T-cell (primary cell): ENCODE results near the gene GRIK4. TPM values are rescaled to one million over a fixed set of nuclear protein-coding genes. Genes with fewer than 3 reads are reported as not detected.

Source experiments
- ATAC-seq, 4 experiments: fragments of 200-7000 bp in 3 of 4; fragments of 150-1000 bp in 1 of 4; cut with Tn5 transposase; replicated peaks in 1 of 4; 1 replicate in 3 of 4; 2 replicates in 1 of 4; pipeline ENCODE4 v1.10.0; 2021; ENCODE audit warnings: moderate library complexity in 3 of 4, mild to moderate bottlenecking in 2 of 4, moderate number of reproducible peaks in 1 of 4
- CTCF ChIA-PET, 2 donors: fragments of 300-600 bp; sonication (Branson Sonifier 250); formaldehyde crosslinking; loops; one replicate each; lab custom pipeline; 2022; ENCODE audit warnings: antibody characterized with exemption in 2 of 2; lab: Charles Lee
- POLR2A ChIA-PET, 2 donors: fragments of 300-600 bp; sonication (Branson Sonifier 250); formaldehyde crosslinking; loops; one replicate each; lab custom pipeline; 2022; ENCODE audit warnings: antibody characterized with exemption in 2 of 2; lab: Charles Lee
- DNase-seq, 35 experiments: peaks; one replicate each; pipeline versions ENCODE4 v3.0.0 to v3.0.0-alpha.2; 2013 to 2023
- H3K27ac ChIP-seq: one replicate; pipeline ENCODE4 v1.5.1; 2013; ENCODE audit warnings: low read length
- H3K27me3 ChIP-seq, 2 experiments: replicated peaks in 1 of 2; 1 replicate in 1 of 2; 2 replicates in 1 of 2; pipeline versions ENCODE4 v1.6.1 to v1.7.0; 2013; ENCODE audit warnings: low read length in 1 of 2, mixed read lengths in 1 of 2; ENCODE audit not compliant: control insufficient read depth in 2 of 2, insufficient read depth in 2 of 2; ENCODE audit errors: extremely low read depth in 1 of 2
- H3K36me3 ChIP-seq, 2 donors: 1 replicate in 1 of 2; 2 replicates in 1 of 2; pipeline versions ENCODE4 v1.6.1 to v1.7.0; 2013; ENCODE audit warnings: low read length in 1 of 2; ENCODE audit not compliant: control insufficient read depth in 2 of 2, insufficient read depth in 1 of 2; ENCODE audit errors: extremely low read depth in 1 of 2
- H3K4me1 ChIP-seq, 2 experiments: 1 replicate in 1 of 2; 2 replicates in 1 of 2; pipeline versions ENCODE4 v1.6.1 to v1.7.0; 2013; ENCODE audit warnings: low read length in 2 of 2, mixed read lengths in 1 of 2; ENCODE audit not compliant: insufficient read depth in 2 of 2, control insufficient read depth in 1 of 2; ENCODE audit errors: extremely low read depth in 1 of 2
- H3K4me3 ChIP-seq, 2 donors: 1 replicate in 1 of 2; 2 replicates in 1 of 2; pipeline versions ENCODE4 v1.5.1 to v1.7.0; 2013; ENCODE audit warnings: mild to moderate bottlenecking in 2 of 2, low read length in 1 of 2, moderate library complexity in 1 of 2; ENCODE audit not compliant: control insufficient read depth in 1 of 2; ENCODE audit errors: extremely low read depth in 1 of 2
- H3K9me3 ChIP-seq: 2 replicates; pipeline ENCODE4 v1.7.0; 2013
- H3K27ac Mint-ChIP-seq, 2 donors: one replicate each; pipeline ENCODE4 v1.8.0; 2020 to 2021; ENCODE audit warnings: mild to moderate bottlenecking in 2 of 2, mixed read lengths in 2 of 2
- H3K27me3 Mint-ChIP-seq, 2 donors: one replicate each; pipeline ENCODE4 v1.8.0; 2021 to 2022; ENCODE audit warnings: mixed read lengths in 2 of 2
- H3K36me3 Mint-ChIP-seq: one replicate; pipeline ENCODE4 v1.8.0; 2021; ENCODE audit warnings: mixed read lengths
- H3K4me1 Mint-ChIP-seq, 3 donors: one replicate each; pipeline ENCODE4 v1.8.0; 2020 to 2022; ENCODE audit warnings: mixed read lengths in 3 of 3, mild to moderate bottlenecking in 1 of 3
- H3K4me3 Mint-ChIP-seq, 3 donors: one replicate each; pipeline ENCODE4 v1.8.0; 2020 to 2022; ENCODE audit warnings: mild to moderate bottlenecking in 3 of 3, mixed read lengths in 3 of 3, moderate library complexity in 3 of 3
- H3K9me3 Mint-ChIP-seq, 3 donors: one replicate each; pipeline ENCODE4 v1.8.0; 2020 to 2022; ENCODE audit warnings: mixed read lengths in 3 of 3
- WGBS: methylation state at CpG from one replicate; pipeline ENCODE4 v1.1.5; 2013; ENCODE audit warnings: missing lambda C conversion rate; ENCODE audit not compliant: insufficient coverage; 5-methylcytosine and 5-hydroxymethylcytosine counted together
- total RNA-seq, 35 experiments: library from RNA in 6 of 35; stranded (reverse) in 6 of 35; fragments of 120-200 nt in 1 of 35; gene quantifications; one replicate each; pipeline versions ENCODE4 v1.2.1 to v1.2.4 and lab custom pipeline; 2013 to 2026

GRIK4 gene
- total RNA-seq, 5 donors from 2014 or later (not counting 1 experiment from before 2014, with no cell fraction given): 0.09 TPM; not detected in 4

DNA sequence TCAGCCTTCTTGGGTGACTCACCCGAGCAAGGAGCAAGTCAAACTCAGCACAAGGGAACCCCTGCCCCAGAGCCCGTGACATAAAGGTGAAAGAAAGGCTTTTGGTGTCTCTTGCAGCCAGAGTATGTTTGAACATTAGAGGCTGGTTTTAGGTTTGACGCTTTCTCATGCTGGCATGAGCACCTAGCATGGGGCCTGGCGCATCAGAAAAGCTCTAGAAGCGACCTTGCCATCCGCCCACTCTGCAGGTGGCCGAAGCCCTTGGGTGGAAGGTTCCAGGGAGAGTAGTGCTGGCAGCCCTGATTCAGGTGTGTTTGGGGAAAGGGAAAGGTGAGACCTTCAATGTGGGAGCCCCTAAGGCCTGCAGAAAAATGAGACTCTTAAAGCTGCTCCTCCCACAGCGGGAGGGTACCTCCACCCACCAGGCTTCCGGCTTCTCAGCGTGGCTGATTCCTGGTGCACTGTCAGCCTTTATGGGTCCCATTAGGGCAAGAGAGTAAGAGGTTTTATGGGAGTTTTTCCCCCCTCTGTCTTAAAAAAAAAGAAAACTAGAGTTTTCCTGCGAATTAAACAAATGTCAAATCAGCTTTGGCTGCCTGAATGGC lies 88.4 kb downstream of the GRIK4 start:
- Histone ChIP-seq H3K27me3 (peaks cover 0 to 23% of the 10 kb centered on the region in 2 experiments), H3K9me3 (no peaks in the 10 kb centered on the region), H3K36me3 (no peaks in the 10 kb centered on the region), H3K27ac (no peak overlapping the region), H3K4me1 (no peaks in the 10 kb centered on the region), H3K4me3 (no peak overlapping the region)
- ATAC-seq (no peak), DNase-seq (no peak)
- H3K9me3 Mint-ChIP-seq: no peaks in the 10 kb centered on the region
- no peaks in the 10 kb centered on the region for H3K36me3 Mint-ChIP-seq
- POLR2A ChIA-PET: no interaction called here
- WGBS: 85% methylated on average over 6 of the region's 11 CpGs
- H3K27ac Mint-ChIP-seq: no peak overlapping the region
- no peaks in the 10 kb centered on the region for H3K4me1 Mint-ChIP-seq
- H3K4me3 Mint-ChIP-seq: no peak overlapping the region
- CTCF ChIA-PET: no interaction called here
- peaks cover 4 to 20% of the 10 kb centered on the region in 2 donors for H3K27me3 Mint-ChIP-seq

DNA sequence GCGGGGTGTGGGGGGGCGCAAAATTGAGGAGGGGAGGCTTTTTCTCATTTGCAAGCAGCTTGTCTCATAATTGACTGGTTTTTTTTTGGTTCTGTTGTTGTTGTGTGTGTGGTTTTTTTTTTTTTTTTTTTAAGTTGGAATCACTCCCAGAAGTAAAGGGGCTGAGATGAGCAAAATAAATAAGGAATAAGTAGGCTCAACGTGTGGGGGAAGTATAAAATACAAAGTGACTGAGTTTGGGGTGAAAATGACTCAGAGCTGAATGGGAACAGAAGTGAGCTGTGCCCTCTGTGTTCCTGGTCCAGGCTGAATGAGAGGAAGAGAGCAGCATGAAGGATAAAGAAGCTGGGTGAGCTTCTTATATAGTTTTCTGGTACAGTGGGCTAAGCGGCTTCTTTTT lies 90.0 kb downstream of the GRIK4 start:
- Histone ChIP-seq H3K4me1 (no peaks in the 10 kb centered on the region), H3K27ac (no peak overlapping the region), H3K4me3 (no peak overlapping the region), H3K9me3 (no peaks in the 10 kb centered on the region), H3K36me3 (no peaks in the 10 kb centered on the region), H3K27me3 (peaks cover 0 to 22% of the 10 kb centered on the region in 2 experiments)
- H3K27ac Mint-ChIP-seq: no peak overlapping the region
- ATAC-seq: no peak
- no peaks in the 10 kb centered on the region for H3K4me1 Mint-ChIP-seq
- H3K27me3 Mint-ChIP-seq: peaks cover 4 to 20% of the 10 kb centered on the region in 2 donors
- no peak for DNase-seq
- no peak overlapping the region for H3K4me3 Mint-ChIP-seq
- ChIA-PET POLR2A (no interaction called here), CTCF (interaction anchor here in 1 of 2 donors (0.7 kb wide), 1 partner anchor 83 kb away, joined by 4 read pairs; no protein-coding TSS in a partner anchor)
- H3K36me3 Mint-ChIP-seq: no peaks in the 10 kb centered on the region
- H3K9me3 Mint-ChIP-seq: no peaks in the 10 kb centered on the region
- 63% methylated on average over 3 of the region's 4 CpGs for WGBS

DNA sequence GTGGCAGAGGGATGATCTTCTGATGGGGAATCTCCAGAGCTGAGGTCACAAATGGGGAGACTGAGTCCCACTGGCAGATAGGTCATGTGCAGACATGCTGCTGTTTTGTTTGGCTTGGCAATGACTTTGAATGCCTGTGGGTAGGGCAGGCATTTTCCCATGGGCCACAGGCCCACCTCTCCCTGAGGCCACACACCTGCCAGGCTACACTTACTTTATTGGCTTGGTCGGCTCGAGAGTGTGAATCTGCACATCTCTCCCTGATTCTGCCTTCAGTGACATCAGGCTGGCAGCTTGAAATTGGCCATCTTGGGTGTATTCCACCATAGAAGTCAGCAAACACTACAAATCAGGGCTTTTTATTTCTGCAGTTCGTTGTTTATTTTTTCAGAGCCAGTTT lies 91.5 kb downstream of the GRIK4 start:
- WGBS: 81% methylated on average over 3 of the region's 3 CpGs
- Histone ChIP-seq H3K4me1 (no peaks in the 10 kb centered on the region), H3K36me3 (no peaks in the 10 kb centered on the region), H3K4me3 (no peak overlapping the region), H3K27me3 (peaks cover 0 to 22% of the 10 kb centered on the region in 2 experiments), H3K27ac (no peak overlapping the region), H3K9me3 (no peaks in the 10 kb centered on the region)
- ChIA-PET POLR2A (no interaction called here), CTCF (no interaction called here)
- no peak overlapping the region for H3K4me3 Mint-ChIP-seq
- H3K27ac Mint-ChIP-seq: no peak overlapping the region
- no peak for ATAC-seq
- H3K4me1 Mint-ChIP-seq: no peaks in the 10 kb centered on the region
- peaks cover 10 to 26% of the 10 kb centered on the region in 2 donors for H3K27me3 Mint-ChIP-seq
- no peak for DNase-seq
- no peaks in the 10 kb centered on the region for H3K9me3 Mint-ChIP-seq
- no peaks in the 10 kb centered on the region for H3K36me3 Mint-ChIP-seq

DNA sequence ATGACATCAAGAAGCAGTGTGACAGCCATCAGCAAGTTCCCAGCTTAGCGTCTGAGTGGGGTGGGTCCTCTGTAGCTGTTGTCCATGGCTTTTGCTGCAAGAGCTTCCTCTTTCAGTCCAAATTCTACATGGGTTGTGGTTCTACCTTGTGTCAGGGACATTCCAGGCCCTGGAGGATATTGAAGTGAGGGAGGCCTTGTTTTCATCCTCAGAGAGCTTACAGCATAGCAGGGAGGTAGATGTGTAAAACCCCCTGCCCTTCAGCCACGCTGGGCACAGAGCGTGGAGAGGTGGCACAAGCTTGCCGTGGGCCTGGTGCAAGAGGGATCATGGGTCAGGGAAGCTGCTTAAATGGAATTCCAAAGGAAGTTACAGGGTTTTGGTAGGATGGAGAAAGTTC lies 93.9 kb downstream of the GRIK4 start:
- no peaks in the 10 kb centered on the region for H3K4me1 Mint-ChIP-seq
- no peak for DNase-seq
- Histone ChIP-seq H3K9me3 (no peaks in the 10 kb centered on the region), H3K27ac (no peak overlapping the region), H3K27me3 (peaks cover 0 to 14% of the 10 kb centered on the region in 2 experiments), H3K4me3 (no peak overlapping the region), H3K36me3 (no peaks in the 10 kb centered on the region), H3K4me1 (no peaks in the 10 kb centered on the region)
- H3K4me3 Mint-ChIP-seq: no peak overlapping the region
- WGBS: 80% methylated on average over 1 of the region's 4 CpGs
- H3K27me3 Mint-ChIP-seq: peaks cover 10 to 21% of the 10 kb centered on the region in 2 donors
- no peaks in the 10 kb centered on the region for H3K36me3 Mint-ChIP-seq
- H3K27ac Mint-ChIP-seq: no peak overlapping the region
- H3K9me3 Mint-ChIP-seq: no peaks in the 10 kb centered on the region
- POLR2A ChIA-PET: no interaction called here
- CTCF ChIA-PET: no interaction called here
- ATAC-seq: no peak

DNA sequence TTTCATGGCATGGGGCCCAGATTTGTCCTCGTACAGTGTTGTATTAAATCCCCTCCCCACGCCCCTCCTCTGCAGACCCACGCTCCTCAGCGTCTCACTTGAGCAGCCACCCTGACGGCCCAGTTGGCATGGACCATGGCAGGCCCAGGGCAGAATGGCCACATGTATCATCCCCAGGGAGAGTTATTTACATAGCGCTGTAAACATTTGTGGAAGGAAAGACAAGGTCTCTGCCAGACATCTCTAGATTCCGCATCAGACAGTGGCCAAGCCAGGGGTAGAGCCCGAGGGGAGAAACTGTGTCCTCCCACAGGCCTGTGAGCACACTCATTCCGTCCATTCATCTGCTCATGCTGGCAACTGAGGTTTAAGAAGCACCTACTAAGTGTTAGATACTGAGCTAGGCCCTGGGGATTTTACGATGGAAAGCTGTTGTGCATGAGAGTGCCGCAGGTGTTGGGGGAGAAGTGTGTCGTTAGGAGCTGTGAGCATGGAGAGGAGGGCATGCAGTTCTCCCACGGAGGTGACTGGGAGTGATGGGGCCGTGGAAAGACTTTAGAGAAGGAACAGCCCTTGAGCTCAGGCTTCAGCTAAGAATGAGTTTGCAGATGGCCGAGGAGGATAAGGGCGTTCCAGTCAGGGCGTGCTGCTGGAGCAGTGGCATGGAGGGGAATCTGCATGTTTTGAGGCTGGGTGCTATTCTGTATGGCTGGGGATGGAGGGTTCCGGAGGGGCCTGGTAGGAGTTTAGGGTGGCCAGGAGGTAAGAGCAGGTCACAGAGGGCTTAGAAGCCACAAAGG lies 94.9 kb downstream of the GRIK4 start:
- Mint-ChIP-seq H3K4me1 (no peaks in the 10 kb centered on the region), H3K27me3 (peaks cover 10 to 12% of the 10 kb centered on the region in 2 donors), H3K36me3 (no peaks in the 10 kb centered on the region), H3K9me3 (no peaks in the 10 kb centered on the region), H3K27ac (no peak overlapping the region), H3K4me3 (no peak overlapping the region)
- POLR2A ChIA-PET: no interaction called here
- H3K4me3 ChIP-seq: no peak overlapping the region
- no peak for DNase-seq
- 87% methylated on average over 17 of the region's 18 CpGs for WGBS
- peaks cover 0 to 14% of the 10 kb centered on the region in 2 experiments for H3K27me3 ChIP-seq
- no peak for ATAC-seq
- CTCF ChIA-PET: no interaction called here
- H3K9me3 ChIP-seq: no peaks in the 10 kb centered on the region
- H3K36me3 ChIP-seq: no peaks in the 10 kb centered on the region
- no peaks in the 10 kb centered on the region for H3K4me1 ChIP-seq
- no peak overlapping the region for H3K27ac ChIP-seq

DNA sequence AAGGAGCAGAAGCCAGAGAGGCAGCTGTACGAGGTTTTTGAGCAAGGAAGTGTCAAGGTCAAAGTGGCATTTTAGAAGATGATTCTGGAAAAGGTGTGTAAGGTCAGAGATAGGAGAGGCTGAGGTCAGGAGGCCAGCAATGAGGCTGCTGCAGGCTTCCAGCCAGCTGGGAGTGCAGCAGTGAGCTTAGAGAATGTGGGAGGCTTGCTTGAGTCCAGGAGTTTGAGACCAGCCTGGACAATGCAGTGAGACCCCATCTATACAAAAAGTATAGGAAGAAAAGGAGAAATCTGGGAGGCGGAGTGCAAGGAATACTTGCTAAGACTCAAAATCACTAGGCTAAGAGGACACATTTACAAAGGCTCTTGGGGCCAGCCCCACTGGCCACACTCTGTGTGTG lies 96.5 kb downstream of the GRIK4 start:
- H3K9me3 ChIP-seq: no peaks in the 10 kb centered on the region
- peaks cover 0 to 2% (median 0%) of the 10 kb centered on the region in 3 donors for H3K4me1 Mint-ChIP-seq
- ChIA-PET CTCF (no interaction called here), POLR2A (no interaction called here)
- no peak for DNase-seq
- H3K27me3 ChIP-seq: peaks cover 0 to 9% of the 10 kb centered on the region in 2 experiments
- H3K36me3 ChIP-seq: no peaks in the 10 kb centered on the region
- H3K27me3 Mint-ChIP-seq: peaks cover 11 to 13% of the 10 kb centered on the region in 2 donors
- H3K4me3 Mint-ChIP-seq: no peak overlapping the region
- no peak overlapping the region for H3K4me3 ChIP-seq
- H3K9me3 Mint-ChIP-seq: no peaks in the 10 kb centered on the region
- no peak for ATAC-seq
- no peak overlapping the region for H3K27ac ChIP-seq
- no peaks in the 10 kb centered on the region for H3K4me1 ChIP-seq
- H3K27ac Mint-ChIP-seq: no peak overlapping the region
- 58% methylated on average over 1 of the region's 2 CpGs for WGBS
- no peaks in the 10 kb centered on the region for H3K36me3 Mint-ChIP-seq
